Measurements from ENCODE around the gene CPED1.
"Not testable (repeated sequence)": the region's sequence is repeated elsewhere in the genome, so short reads cannot be mapped to it uniquely, and the experiment has no call there.

The CPED1 gene

DNA sequence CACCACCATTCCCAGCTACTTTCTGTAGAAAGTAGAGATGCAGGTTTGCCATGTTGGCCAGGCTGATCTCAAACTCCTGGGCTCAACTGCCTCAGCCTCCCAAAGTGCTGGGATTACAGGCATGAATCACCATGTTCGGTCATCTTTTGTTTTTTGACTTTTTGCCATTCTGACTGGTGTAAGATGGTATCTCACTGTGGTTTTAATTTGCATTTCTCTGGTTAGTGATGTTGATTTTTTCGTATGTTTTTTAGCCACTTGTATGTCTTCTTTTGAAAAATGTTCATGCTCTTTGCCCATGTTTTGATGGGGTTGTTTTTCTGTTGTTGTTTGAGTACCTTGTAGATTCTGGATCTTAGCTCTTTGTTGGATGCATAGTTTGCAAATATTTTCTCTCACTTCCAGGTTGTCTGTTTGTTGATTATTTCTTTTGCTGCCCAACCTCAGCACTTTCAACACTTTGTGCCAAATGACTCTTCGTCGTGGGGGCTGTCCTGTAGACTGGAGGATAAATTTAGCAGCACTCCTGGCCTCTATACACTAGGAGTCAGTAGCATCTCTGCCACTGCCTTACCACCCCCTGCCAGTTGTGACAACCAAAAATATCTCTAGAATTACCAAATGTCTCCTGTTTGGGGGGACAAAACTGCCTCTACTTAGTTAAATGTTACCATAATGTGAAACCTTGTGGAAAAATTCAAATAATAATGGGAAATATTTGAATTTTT is 6.5 kb upstream of the CPED1 start:
- peak; percentile 59 for DNase-seq (ENCODE audit: low read depth)

DNA sequence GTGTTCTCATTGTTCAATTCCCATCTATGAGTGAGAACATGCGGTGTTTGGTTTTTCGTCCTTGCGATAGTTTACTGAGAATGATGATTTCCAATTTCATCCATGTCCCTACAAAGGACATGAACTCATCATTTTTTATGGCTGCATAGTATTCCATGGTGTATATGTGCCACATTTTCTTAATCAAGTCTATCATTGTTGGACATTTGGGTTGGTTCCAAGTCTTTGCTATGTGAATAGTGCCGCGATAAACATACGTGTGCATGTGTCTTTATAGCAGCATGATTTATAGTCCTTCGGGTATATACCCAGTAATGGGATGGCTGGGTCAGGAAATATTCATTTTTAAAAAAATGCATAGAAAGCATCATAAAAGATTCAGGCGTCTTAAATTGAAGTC is 4.9 kb upstream of the CPED1 start:
- DNase-seq (ENCODE audit: low read depth) = not testable (repeated sequence)

GRCh38 chr7:120984406-120984805 is 4.1 kb upstream of the CPED1 start:
- DNase-seq (ENCODE audit: low read depth) = no peak

- no peak for DNase-seq (ENCODE audit: low read depth)
Measured at GRCh38 chr7:120985130-120985758, 3.3 kb upstream of the CPED1 start.

GRCh38 chr7:120985839-120986238 is 2.7 kb upstream of the CPED1 start:
- no peak for DNase-seq (ENCODE audit: low read depth)

DNA sequence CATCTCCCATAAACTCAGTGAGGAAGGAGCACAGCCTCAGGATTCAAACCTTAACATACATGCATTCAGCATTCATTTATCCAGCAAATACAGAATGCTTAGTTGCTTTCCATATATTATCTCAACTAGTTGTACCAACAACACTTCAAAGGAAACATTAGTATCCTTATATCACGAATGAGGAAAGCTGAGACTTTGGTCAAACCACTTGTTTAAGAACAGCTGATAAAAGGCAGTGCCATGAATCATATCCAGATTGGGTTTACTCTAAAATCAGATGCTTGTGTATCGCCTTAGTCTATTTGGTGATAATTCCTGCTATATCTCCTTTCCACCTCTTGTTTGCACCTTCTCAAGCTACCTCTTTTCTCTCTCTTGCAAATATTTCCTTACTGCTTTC is 1.9 kb upstream of the CPED1 start:
- DNase-seq (ENCODE audit: low read depth) = no peak

- DNase-seq (ENCODE audit: low read depth) = no peak
Measured at GRCh38 chr7:120987280-120987679, 1.2 kb upstream of the CPED1 start.

DNA sequence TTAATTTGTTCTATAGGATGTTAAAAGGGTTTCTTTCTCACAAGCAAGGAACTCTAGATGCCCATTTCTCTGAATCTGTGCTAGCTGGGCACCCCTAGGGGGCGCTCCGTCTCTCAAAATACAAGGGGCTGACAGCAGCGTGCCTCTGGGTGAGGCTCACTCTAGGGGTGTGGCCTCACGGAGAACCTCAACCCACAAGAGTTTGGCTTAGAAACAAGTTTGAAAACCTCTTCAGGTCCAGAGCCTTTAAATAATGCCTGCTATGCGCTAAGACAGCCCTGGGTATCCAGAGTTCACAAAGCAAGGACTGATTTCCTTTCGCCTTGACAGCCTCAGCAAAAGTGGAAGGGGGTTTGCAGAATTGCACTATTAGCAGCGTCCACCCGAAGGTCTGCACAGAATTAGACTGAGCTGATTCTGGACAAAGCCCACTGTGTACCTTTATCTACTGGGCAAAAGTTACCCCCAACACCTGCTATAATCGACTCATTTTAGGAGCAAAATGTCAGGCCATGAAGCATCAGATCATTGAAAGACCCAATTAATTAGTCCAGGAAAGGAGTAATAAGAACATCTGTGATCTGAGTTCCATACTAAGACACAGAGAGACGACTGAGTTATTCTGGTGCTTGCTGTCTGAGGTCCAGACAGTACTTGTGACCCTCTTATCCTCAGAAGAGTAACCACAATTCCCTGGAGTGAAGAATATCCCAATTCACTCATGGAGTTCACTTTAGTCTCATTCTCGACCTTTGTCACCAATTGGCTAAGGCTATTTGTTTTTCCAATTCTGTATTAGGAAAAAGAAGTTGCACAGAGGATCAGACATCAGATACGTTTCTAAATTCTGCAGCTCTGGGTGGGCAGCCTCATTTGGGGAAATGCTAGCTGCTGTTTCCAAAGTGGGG is 574 bp upstream of the CPED1 start:
- DNase-seq (ENCODE audit: low read depth) = peak; percentile 78

DNA sequence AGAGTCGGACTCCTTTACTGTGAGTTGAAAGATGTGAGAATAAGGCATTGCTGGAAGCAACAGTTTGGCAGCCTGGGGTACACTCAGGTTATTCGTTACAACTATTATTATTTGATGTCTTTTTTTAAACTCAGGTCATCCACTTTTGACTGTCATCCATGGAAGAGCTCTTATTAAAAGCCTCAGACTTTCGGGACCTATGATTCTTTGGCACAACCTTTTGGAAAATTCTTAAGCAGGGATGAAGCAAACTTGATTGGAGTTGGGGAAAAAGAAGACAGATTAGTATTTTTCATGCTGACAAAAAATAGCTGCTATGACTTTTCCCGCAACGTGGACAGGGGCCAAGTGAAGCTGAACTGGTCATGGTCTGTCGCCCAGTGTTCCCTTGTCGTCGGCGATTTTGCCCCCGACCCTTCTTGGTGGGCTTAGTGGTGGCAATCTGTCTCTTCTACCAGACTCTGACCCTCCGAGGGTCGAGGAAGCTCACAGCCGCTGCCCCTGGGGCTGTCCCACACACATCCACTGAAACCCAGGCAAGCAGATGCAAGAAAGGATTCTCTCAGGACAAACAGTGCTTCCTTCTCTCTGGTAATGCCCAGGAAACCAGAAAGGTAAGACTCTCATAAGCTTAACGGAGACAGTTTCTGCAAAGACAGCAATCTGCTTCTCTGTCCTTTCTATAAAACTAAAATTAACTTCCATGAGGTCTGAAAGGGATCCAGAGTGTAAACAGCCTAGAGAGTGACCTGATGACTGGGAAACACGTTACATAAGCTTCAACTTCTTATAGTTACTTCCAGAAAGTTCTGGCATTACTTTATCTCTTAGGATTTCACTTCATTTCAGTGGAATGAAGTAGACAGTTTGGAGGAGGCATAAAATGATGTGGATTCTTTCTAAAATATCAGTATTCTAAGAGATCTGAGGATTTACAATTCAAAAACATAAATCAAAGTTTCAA is 1.0 kb downstream of the CPED1 start:
- DNase-seq (ENCODE audit: low read depth) = no peak

- DNase-seq (ENCODE audit: low read depth) = no peak
Measured at GRCh38 chr7:120990468-120991118, 2.1 kb downstream of the CPED1 start.

- DNase-seq (ENCODE audit: low read depth) = no peak
Measured at GRCh38 chr7:120991161-120991560, 2.6 kb downstream of the CPED1 start.

DNA sequence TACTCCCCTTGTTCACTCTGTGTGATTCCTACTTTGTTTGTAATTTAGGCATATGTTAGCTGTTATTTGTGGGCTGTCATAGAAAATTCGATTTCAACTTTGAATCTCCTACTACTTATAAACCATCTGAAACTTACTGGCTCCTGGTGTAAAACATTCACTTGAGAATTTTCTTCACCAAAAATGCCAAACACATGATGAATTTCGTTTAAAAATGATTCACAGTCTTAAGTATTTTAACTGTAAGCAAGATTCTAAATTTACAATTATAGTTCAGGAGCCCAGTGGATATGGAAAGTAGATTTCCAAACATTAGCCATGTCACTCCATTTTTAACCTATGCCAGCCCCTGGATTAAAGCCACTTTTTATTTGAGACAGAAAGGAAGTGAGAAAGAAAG is 3.1 kb downstream of the CPED1 start:
- no peak for DNase-seq (ENCODE audit: low read depth)

DNA sequence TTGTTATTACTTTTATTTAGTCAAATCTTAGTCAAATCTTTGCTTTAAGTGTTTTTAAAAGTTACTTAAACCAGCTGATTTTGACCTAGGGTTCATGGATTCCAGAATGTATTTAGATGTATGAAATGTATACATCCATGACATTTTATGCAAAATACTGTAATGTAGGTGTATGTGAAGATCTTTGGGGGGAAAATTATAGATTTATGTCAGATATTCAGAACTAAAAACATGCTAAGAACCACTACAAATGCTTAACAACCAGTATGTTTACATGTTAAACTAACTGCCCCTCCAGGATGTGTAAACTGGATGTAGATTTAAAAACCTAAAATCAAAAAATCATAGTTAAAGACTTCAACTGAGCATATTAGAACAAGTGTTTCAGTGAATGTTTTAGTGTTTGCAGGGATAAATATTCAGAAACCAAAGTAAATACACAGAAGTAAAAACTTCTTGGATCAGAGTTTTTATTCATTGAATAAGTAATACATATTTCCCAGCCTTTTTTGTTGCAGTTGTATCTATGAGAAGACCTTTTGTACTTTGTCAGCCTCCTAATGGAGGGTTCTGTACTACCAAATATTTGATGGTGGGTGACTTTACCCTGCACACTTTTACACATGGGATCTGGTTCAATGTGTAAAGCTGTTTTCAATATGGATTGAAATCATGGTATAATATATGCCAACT is 3.9 kb downstream of the CPED1 start:
- DNase-seq (ENCODE audit: low read depth) = no peak

DNA sequence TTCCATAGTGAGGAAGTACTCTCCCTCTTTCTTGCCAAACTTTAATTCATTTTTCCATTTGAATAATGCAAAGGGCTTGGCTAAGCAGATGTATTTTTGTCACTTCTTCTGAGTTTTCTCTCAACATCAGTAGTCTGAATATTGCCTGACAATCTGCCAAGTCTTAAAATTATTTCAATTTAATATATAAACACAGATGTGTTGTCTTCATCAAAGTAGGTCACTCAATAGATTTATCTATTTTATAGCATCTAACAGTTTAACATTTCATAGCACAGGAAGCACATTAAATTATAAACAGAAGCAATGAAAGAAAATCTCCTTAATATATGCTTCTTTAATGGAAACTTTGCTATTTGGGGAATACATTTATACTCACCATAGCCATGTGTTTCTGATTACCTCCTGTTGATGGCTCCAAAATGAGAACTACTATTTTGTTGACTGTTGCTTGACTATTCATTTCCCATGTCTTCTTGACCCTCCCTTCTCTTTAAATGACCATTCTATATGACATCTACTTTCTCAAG is 4.5 kb downstream of the CPED1 start:
- DNase-seq (ENCODE audit: low read depth) = no peak

GRCh38 chr7:120993553-120994191 is 5.2 kb downstream of the CPED1 start:
- DNase-seq (ENCODE audit: low read depth) = no peak

GRCh38 chr7:120994512-120995410 is 6.2 kb downstream of the CPED1 start:
- no peak for DNase-seq (ENCODE audit: low read depth)

GRCh38 chr7:120995654-120996053 is 7.1 kb downstream of the CPED1 start:
- DNase-seq (ENCODE audit: low read depth) = no peak

GRCh38 chr7:120996333-120996987 is 7.9 kb downstream of the CPED1 start:
- peak; percentile 83 for DNase-seq (ENCODE audit: low read depth)
